ENCODE data around the gene FAM228B.
"Not testable (repeated sequence)": the region's sequence is repeated elsewhere in the genome, so short reads cannot be mapped to it uniquely, and the experiment has no call there.

The FAM228B gene

GRCh38 chr2:24104110-24104650, 19.1 kb upstream of the FAM228B start:
- no peak for DNase-seq

GRCh38 chr2:24104906-24105305, 18.4 kb upstream of the FAM228B start:
- no peak for DNase-seq

GRCh38 chr2:24105816-24106215, 17.5 kb upstream of the FAM228B start:
- DNase-seq: no peak

GRCh38 chr2:24106786-24107185, 16.5 kb upstream of the FAM228B start:
- no peak for DNase-seq

GRCh38 chr2:24107336-24107735, 15.9 kb upstream of the FAM228B start:
- no peak for DNase-seq

- DNase-seq: not testable (repeated sequence)
Measured at GRCh38 chr2:24109431-24109830, 13.8 kb upstream of the FAM228B start.

- no peak for DNase-seq
Measured at GRCh38 chr2:24110660-24111303, 12.5 kb upstream of the FAM228B start.

GRCh38 chr2:24111407-24111901, 11.8 kb upstream of the FAM228B start:
- no peak for DNase-seq

- no peak for DNase-seq
Measured at GRCh38 chr2:24115057-24115456, 8.2 kb upstream of the FAM228B start.

- DNase-seq: no peak
Measured at GRCh38 chr2:24117902-24118301, 5.4 kb upstream of the FAM228B start.

GRCh38 chr2:24121066-24121465, 2.2 kb upstream of the FAM228B start:
- no peak for DNase-seq

GRCh38 chr2:24121469-24121868, 1.8 kb upstream of the FAM228B start:
- DNase-seq: no peak

- no peak for DNase-seq
Measured at GRCh38 chr2:24122366-24123194, 689 bp upstream of the FAM228B start.

- DNase-seq: peak; percentile 58
Measured at GRCh38 chr2:24123922-24124580, 782 bp downstream of the FAM228B start.

GRCh38 chr2:24125956-24126355, 2.7 kb downstream of the FAM228B start:
- DNase-seq: no peak

GRCh38 chr2:24132543-24132942, 9.3 kb downstream of the FAM228B start:
- DNase-seq: no peak

- DNase-seq: not testable (repeated sequence)
Measured at GRCh38 chr2:24140305-24140704, 17.0 kb downstream of the FAM228B start.

- no peak for DNase-seq
Measured at GRCh38 chr2:24147364-24147763, 24.1 kb downstream of the FAM228B start.

- no peak for DNase-seq
Measured at GRCh38 chr2:24152413-24153197, 29.3 kb downstream of the FAM228B start.

GRCh38 chr2:24153478-24153877, 30.2 kb downstream of the FAM228B start:
- no peak for DNase-seq

- DNase-seq: no peak
Measured at GRCh38 chr2:24158131-24158530, 34.9 kb downstream of the FAM228B start.

GRCh38 chr2:24159708-24160107, 36.4 kb downstream of the FAM228B start:
- no peak for DNase-seq

GRCh38 chr2:24160761-24161160, 37.5 kb downstream of the FAM228B start:
- no peak for DNase-seq

All from NCI-H1694 (cell line).